HTERT RPE-1 (cell line): Measurements from ENCODE around the gene NTPCR.

ENCODE experiments used
- in situ Hi-C: fragments of 300-500 bp; cut with MboI; formaldehyde crosslinking; loops from 4 replicates; pipeline ENCODE4 v1.14.3; 2020; ENCODE audit warnings: low sequenced_read_pairs

Gene NTPCR

DNA sequence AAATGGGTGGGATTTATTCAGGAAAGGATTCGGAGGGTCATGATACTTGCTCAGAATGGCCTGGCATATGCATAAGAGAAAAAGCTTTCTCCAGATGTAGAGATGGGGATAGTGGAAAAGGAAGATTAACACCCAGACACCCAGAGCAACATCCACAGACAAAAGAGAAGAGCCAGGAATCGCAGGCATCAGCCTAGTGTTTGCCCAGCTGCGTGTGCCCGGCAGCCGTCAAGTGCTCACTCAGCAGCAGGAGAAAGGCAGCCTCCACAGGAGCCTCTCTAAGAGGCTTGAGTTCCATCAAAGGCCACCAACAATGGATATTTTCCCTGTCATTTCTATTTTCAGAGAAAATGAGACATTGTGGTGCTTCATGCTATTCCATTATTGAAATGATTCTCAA, 54.7 kb downstream of the NTPCR start:
- in situ Hi-C loops: no loop called here

DNA sequence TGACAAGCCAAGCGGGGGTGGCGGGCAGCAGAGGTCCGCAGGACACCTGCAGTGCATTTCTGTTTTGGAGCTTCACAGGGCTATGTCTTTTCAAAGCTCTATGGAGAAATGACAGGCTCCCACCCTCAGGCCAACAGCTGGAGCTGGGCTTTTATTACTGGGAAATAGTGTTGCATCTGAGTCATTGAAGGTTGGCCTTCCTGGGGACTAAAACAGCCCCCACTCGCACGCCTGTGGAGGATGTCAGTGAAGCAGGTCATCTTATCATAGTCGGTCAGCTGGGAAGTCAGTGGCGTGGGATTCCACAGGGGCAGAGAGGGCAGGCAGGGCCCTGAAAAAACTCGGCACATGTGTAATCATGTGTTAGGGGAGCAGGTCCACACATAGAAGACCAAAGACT, 55.3 kb downstream of the NTPCR start:
- in situ Hi-C loops: no loop called here

DNA sequence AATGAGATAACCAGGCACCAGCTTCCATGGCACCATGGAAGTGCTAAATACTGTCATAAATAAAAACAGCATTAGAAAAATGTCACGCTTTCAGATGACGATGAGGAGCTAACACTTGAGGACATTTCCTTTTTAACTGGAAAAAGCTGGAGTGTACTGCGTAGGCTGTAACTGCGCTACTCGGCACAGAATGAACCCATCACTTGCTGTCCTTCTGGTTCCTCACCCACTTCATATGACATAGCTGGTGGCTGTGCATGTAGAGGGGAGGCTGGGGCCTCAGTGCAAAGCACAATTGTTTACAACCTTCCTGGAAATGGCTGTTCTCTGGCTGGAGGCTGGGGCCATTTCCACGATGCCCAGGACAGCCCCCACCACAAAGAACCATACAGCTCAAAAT, 55.7 kb downstream of the NTPCR start:
- in situ Hi-C loops: no loop called here

DNA sequence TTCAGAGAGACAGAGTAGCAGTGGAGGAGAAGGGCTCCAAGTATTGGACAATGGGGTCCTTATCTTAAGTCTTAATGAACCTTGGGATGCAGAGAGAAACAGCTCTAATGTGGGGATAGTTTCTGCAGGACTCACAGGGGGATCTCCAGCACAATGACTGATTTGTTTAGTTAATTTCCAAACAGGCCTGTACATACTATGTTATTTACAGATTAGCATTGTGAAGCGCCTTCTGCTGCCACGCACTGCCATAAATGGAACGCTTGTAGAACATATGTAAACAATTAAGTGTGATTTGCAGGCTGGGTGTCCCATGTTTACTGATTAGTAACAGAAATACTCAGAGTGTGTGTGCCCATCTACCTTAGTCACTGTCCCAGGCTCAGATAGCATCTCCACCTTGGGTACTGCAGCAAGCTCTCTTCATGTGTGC, 56.1 kb downstream of the NTPCR start:
- in situ Hi-C loops: no loop called here

DNA sequence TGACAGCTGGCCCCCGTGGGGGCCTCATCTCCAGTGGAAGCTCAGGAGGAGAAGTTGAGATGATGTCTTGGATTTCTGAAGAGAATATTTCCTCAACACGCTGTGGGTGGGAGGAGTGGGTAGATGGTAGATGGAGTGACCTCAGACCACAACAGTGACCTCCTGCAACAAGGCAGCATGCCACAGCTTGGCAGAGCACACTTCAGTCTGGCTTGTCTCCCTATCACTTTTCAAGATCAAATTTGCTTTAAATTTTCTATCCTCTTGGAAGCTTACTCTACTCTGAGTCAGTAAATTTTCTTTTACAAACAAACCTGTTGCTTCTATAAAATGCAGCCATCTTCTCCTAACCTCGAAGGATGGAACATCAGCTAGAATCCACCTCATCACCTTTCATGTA, 59.7 kb downstream of the NTPCR start:
- in situ Hi-C loops: no loop called here

DNA sequence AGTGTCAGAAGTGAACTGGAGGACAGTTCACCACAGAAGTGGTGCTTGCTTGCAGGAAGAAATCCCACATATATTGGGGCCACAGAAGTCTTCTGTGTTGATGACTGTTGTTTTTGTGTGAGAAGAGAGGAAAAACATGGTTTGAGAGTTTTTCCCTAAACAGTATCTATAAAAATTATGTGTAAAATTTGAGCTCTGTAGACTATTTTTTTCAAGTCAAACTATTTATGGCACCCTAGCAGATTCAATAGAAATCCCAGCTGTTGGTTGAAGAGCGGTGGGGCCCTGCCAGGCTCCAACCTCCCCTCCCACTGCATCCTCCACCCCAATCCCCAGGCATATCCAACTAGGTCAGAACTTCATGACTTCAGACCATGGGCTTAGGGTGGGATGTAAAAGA, 61.6 kb downstream of the NTPCR start:
- in situ Hi-C loops: no loop called here

DNA sequence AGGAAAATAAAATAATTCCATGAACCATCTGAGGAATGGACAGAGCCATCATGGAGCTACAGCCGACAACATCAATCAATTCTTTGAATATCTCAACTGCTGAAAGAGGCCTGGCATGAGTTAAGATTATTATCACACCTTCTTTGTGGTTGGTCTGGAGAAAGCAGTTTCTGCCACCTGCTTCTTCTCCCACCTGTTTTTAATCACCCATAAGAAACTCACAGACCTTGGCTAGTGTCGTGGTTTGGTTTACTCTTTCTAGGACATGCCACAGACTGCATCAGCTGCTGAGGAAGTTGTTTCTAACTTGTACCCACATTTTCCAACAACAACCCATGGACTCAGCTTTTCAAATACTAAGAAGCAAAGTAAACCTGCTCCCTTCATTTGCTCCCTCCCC, 65.6 kb downstream of the NTPCR start:
- in situ Hi-C loops: no loop called here

DNA sequence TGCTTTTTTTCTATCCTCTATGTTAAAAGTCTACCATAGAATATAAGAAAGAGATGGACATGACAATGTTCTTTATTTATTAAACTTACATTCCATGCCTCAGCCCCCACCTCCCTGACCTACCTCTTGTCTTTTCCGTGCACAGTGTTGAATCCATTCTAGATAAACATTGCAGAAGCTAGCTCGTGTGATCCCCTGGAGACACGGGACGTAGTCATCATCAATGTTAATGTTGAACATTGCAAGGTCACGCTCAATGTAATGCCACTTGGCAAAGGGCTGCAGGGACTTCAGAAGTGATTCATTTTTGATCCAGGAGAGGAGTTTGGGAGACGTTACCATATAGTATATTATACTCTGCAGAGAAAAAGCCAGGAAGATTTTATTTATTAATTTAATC, 66.4 kb downstream of the NTPCR start:
- in situ Hi-C loops: no loop called here

DNA sequence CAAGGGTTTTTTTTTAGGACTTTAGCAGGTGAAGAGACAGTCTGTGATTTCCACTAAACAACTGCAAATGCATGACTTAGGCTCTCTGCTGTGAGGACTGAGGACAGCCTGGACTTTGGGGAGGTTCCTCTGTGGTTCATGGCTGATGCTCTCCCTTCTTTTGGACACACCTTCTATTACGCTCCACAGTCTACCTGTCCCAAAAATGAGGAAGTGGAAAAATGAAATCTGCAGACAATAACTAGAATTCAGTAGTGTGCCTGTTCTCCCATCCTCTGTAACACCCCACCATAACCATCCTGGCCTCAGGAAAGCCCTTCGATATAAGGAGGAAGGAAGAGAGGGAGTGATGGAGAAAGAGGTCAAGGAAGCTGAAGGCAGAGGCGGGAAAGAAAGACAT, 68.7 kb downstream of the NTPCR start:
- in situ Hi-C loops: no loop called here

DNA sequence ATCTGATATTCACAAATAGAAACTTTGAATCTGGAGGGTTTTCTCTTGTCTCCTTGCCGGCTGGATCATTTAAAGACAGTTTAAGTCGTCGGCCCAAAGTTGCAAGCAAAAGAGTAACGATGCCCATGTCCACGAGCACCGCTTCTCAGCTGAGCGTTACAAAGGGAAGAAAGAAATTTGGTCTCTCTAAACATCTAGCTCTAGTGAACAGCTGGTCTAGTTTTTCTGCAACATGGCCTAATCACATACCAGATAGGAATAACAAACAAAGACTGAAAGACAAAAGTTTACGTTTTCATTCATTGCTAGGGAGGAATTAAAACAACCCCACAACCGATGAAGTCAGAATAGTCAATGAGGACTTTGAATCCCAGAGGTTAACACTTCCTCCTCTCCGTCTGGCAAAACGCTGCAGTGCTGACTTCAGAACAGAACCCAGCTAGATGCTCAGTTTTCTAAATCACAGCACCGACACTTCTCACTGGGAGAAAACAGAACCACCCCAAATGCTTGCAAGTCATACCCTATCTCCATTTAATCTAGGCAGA, 69.4 kb downstream of the NTPCR start:
- in situ Hi-C loops: no loop called here

DNA sequence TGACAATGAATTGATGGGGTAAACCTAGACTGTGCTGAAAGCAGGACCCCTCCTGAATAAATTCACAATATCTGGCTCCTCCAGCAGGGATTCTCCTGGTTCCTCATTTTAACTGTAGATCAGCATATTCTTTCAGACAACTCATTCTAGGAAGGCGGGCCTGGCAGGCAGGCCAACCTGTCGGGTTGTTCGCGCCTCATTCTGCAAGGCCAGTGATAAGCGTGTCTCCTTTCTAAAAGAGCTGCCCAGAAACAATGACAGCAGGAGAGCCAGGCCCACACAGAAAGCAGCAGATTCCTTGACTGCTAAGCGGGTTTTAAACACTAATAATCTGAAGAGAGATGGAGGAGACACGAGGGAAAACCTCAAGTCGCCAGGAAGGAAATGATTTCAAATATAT, 70.0 kb downstream of the NTPCR start:
- in situ Hi-C loops: no loop called here

DNA sequence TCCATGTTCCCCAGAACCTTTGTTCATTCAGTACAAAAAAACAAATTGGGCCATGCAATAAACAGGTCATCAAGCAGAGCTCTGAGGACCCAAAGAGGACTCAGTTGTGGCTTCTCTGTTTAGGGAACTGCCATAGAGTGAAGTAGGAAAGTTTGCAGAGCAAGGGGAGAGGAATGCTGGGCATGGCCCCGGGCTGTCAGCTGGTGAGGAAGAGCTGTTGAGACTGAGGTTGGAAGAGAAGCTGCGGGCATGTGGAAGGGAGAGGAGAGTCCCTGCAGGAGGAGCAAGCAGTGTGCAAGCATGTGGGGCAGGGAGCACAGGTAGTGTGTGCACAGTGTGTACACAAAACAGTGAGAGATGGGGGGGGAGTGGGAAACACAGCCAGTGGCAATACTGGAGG, 71.8 kb downstream of the NTPCR start:
- in situ Hi-C loops: no loop called here

DNA sequence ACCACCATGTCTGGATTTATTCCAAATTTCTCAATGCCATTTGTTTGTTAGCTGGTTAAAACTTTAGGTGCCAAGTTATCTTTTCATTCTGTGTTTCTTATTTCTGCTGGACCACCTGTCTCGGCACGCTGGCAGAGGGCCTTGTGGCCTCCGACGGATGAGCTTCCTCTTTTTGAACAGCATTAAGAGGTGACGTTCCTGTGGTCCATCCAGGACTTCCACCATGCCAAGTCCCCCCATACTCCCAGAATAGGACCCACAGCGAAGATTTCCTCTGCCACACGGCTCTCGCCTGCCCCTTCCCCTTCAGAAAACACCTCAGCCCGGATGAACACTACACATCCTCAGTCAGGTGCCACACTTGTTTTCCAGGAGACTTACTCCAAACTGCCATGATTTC, 73.8 kb downstream of the NTPCR start:
- in situ Hi-C loops: no loop called here

DNA sequence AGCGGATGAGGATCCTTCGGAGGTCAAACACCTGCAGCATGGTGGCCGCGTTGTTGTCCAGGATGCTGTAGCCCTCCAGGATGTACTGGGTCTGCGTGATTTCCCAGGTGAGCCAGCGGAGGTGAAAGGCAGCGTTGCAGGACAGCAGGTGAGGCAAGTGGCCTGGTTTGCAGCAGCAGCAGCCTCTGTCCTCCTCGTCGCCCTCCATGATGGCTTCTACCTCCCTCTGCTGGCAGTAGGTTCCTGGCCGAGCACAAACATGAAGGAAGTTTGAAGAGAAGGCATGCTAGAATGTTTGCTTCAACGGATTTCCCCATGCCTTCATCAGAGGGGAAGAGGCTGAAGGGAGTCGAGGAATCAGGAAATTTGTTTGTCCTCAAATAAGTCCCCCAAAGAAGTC, 74.7 kb downstream of the NTPCR start:
- in situ Hi-C loops: no loop called here

DNA sequence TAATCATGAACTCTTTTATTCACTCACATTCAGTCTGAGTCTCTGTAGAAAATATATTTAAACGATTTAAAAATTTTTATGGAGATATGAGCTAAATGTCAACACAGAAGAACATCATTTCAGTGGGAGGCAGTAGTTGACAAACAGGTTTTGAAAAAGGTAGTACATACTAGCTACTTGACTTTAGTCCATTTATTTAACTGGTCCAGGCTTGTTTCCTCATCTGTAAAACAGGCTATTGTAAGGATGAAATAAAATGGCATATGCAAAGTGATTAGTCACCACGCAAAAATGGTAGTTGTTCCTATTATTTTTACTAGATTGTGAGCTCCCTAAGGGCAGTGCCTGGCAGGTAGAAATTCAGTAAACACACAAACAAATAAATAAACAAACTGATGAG, 75.2 kb downstream of the NTPCR start:
- in situ Hi-C loops: no loop called here

DNA sequence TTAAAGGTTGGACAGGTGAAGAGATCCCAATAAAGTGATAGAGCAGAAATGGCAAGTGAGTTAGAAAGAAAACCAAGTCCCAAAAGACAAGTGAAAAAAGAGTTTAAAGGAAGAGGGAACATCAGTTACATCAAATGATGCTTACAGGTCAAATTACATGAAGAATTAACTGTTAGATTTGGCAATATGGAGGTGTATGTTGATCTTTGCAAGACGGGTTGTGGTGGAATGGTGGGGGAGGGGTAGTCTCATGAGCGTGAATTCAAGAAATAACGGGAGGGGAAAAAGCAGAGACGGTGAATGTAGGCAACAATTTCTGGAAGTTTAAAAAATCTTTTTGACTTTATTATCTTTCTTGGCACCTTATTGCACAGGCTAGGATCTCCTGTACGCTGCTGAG, 76.6 kb downstream of the NTPCR start:
- in situ Hi-C loops: no loop called here

DNA sequence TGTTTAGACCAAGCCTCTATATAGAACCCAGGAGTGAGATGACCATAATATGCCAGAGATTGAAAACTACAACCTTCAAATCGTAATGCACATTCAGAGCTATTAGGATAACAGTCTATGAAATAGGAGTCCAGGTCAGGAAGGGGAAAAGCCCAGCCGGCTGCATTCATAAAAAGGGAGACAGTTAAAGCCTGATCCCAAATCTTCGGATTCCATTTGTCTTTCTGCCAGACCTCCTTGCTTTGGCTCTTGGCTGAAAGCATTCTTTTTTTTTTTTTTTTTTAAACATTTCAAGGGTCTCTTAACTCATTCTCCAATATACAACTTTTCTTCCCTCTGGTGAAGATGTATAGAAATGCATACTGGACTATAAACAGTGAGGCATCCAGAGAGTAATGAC, 81.1 kb downstream of the NTPCR start:
- in situ Hi-C loops: no loop called here

DNA sequence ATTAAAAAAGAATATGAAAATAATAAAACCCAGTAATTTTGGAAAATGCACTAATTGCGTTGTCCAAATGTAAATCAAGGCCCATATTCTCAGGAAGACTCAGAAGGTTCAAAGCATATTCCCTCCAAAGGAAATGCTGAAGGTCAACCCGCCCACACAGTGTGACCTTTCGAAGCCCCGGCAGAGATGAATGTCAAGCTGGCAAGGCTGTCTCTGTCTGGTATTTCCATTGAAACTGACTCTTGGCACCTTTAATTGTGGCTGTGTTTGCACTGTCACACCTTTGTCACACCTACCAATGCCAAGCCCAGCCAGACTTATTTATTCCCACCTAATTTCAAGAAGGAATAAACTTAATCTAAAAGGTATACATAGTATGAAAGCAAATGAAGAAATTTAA, 82.5 kb downstream of the NTPCR start:
- in situ Hi-C loops: no loop called here

DNA sequence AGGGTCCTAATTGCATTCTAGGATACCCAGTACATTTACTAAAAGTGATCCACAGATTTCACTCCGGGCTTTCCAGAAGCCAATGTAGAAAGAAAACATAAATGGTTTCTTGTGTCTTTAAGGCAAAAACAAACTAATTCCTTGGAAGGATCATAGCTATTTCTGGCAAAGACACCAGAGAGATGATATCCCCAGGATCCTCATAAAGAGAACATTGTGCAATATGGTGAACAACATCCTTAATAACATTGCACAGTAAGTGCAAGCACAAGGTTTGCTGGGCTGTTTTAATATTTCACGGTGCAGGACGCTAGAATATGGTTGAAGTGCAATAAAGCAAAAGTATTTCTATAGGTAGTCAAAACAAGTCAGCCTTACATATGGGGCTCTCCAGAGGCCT, 83.0 kb downstream of the NTPCR start:
- in situ Hi-C loops: no loop called here
